Measurements from ENCODE around the gene MRC2.

Gene MRC2

DNA sequence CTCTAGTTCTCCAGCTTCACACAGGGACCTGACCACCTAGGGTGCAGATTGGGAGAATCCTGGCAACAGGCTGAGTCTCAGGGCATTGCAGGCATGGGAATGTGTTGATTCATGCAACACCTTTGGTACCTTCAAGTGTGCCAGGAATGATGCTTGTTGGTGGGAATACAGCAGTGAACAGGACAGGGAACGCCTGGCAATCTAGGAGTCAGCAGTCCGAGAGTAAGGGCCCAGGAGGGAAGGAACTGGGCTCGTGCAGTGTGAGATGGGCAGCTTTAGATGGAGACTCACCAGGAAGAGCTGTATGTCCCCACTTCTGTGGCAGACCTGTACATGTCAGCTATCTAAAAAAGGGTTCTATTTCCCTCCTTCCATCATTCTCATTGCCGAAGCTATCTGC is 12.0 kb upstream of the MRC2 start:
- no peak for DNase-seq

DNA sequence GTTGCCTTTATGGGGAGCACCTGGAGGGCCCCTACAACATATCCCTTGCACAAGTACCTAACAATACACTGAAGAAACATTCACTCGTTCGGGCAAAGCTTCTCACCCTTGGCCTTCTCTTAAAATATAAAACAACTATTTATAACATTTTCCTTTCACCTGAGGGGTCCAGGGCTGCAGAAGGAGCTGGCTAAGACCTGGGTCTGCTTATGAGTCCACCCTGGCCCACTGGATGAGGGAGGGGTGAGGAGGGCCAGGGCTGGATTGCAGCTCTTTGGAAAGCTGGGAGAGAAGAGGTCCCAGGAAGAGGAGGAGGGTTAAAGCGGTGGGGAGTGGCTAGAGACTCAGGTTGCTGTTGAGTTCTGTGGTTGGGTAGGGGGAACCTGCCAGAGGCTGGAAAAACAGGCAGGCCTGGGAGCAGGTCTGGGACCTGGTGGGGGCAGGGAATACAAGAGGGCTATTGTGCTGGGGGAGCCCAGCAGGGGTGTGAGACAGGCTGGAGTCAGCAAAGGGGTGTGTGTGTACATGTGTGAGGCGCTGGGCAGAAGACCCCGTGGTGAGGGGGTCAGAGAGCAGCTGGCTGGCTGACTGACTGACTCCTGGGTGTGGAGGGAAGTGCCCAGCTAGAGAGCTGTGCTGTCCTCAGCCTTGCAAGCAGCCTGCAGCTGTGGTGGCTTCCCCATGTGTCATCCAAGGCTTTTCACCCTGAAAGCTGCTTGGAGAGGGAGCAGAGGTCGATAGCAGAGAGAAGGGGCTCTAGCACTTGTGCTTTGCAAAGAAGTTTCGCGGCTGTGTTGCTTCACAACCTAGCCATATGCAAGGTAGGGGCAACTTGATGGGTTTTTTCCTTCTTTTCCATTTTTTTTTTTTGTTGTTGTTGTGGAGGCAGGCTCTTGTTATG is 10.2 kb upstream of the MRC2 start:
- no peak for DNase-seq

DNA sequence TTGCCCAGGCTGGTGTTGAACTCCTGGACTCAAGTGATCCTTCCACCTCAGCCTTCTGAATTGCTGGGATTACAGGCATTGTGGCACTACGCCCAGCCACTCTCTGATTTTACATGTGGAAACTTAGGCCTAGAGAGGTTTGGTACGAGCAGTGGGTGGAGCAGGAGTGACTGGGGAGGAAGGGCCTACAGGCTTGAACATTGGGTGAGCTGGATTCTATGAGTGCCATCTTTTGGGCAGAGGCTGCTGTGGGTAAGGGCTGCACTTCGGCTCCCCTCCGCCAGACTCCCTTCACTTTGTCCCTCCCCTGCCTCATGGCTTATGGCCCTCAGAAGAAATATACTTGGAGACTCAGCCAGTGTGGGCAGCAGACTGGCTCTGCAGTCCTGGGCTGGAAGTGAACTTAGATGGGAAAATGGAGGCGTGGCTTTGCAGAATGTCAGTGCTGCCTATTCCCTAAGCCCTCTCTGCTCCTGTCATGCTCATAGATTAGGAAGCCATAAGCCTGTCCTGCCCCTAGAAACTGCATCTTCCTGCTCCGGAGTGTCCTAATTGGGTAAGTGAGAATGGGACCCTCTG is 9.5 kb upstream of the MRC2 start:
- DNase-seq: no peak

DNA sequence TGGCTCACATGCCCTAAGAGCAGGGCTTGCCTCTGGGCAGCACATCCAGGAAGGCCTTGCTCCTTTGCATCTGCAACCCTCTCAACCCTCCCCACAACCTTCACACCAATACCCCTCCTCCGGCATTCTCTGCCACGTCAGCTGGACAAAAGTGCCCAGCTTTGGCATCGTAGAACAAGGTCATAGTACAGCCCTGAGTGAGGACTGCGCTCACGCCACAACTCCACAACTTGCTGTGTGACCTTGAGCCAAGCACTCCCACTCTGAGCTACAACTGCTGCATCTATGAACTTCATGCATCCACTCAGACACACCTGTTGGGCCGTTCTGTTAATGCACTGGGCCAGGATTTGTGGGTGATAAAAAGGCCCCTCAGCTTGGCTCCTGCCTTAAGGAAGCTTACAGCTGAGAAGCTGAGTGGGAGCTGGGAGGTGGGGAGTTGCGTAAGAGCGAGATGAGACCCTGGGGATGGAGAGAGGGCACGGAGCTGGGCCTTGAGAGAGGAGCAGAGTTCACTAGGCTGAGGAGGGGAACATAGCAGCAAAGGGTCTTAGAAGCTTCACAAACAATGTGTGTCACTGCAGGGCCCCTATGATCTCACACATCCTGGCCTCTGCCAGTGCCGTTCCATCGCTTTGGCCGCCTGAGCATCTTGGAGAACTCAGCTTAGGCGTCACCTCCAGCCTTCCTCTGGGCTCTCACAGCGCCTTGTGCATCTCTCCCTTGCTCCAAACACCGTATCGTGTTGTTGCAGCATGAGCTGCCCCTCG is 8.6 kb upstream of the MRC2 start:
- DNase-seq: no peak

DNA sequence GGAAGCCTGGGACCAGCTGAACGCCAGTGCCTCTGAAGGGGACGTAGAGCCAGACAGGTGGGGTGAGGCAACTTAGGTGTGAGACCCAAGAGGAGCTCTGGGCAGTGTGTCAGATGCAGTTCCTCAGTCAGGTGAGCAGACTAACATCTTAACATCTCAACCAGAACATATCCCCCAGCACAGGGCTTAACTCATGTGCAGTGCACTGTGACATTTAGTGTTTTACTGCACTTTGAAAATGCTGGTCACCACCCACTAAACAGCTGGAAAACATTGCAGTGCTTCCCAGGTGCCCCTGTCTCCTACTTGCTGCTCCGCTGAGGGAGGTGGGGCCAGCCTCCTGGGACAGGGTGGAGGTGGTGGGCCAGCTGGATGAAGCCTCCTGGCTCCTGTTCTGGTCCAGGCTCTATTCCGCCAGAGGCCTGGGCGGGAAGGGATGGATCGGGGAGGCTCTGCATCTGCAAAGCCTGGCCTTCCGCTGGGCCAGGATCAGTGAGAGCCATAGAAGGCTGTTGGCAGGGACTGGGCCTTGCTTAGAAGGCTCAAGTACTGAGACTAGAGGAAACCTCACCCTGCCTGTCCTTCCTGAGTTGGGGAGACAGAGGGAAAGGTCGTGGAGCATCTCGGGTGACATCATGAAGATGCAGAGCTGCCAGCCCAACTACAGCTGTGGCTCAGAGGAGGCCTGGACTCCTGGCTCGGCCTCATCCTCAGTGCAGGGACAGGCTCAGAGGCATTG is 7.9 kb upstream of the MRC2 start:
- DNase-seq: no peak

DNA sequence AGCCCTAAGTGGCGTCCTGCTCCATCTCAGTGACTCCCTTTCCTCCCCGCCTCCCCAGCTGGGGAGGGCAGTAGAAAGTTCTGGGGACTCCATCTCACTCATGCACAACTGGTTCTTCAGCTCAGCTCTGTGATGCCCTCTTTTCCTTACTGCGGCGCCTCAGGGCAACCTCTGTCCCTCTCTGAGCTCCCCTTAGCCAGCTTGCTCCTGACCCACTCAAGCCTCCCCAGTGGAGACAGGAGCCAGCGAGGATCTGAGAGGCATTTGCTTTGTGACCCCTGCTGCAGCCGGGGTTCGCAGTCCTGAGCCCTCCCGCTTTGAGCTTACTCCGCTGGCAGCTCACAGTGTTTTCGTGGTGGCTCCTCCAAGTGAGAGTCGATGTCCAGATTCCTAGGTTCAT is 6.2 kb upstream of the MRC2 start:
- DNase-seq: no peak

DNA sequence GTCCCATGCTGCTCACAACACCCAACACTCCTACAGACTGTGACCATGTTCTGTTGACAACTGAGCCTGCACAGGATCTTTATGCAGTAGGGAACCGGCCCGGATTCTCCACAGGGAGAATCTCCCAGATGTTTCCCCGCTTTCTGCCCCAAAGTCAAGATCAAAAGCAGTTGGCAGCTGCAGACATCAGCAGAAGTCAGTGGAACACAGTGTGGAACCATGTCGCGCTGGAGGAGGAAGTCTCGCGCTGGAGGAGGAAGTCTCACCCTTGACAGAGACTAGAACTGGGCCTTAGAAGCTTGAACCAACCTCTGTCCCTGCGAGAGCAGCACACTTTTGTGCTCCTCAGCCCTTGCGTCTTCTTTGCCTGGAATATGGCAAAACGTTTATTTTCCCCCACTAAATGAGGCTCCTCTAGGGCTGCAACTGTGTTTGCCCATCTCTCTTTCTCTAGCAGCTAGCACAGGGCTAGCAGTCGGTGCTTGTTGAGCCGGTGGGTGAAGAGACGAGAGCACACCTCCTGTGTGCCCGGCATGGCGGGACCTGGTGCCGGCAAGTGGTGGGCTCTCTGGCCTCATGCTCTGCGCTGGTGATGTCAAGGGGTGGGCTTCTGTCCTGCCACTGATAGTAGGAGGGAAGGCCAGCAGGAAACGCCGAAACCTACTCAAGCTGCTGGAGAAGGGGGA is 2.1 kb upstream of the MRC2 start:
- DNase-seq: no peak

DNA sequence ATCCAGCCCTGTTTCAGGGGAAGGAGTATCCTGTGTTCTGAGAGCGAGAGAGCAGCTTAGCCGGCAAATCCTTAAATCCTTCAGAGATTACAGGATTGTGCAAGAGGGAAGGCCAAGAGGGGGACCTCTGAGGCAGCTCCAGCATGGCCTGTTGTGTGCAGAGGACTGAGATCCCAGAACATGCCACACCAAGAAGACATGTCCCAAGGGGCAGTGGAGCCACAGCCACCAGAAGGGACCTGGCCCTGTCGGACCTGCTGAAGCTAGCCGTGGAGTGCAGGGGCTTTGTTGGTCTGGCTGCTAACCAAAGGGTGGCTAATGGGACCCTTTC is 1.6 kb upstream of the MRC2 start:
- no peak for DNase-seq

DNA sequence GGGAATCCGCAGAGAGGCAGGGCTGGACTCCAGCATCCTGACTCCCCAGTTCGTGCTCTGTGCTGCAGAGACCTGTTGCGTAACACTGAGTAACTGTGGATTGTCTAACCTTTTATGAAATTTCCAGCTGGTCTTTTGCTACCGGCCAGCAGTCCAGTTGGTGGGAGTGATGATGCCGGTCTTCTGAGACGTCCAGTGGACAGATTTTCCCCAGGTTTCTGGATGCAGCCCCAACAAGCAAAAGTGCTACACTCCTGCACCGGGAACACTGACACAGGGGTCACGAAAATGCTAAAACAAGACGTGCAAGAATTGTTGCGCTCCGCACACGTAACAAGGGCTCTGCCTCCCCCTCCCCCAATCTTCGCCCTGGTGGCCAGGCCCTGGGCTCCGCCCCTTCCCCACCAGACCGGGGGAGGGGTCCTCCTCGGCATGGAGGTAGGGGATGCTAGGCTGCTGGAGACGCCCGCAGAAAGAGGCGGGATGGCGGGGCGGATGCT is 701 bp upstream of the MRC2 start:
- no peak for DNase-seq

DNA sequence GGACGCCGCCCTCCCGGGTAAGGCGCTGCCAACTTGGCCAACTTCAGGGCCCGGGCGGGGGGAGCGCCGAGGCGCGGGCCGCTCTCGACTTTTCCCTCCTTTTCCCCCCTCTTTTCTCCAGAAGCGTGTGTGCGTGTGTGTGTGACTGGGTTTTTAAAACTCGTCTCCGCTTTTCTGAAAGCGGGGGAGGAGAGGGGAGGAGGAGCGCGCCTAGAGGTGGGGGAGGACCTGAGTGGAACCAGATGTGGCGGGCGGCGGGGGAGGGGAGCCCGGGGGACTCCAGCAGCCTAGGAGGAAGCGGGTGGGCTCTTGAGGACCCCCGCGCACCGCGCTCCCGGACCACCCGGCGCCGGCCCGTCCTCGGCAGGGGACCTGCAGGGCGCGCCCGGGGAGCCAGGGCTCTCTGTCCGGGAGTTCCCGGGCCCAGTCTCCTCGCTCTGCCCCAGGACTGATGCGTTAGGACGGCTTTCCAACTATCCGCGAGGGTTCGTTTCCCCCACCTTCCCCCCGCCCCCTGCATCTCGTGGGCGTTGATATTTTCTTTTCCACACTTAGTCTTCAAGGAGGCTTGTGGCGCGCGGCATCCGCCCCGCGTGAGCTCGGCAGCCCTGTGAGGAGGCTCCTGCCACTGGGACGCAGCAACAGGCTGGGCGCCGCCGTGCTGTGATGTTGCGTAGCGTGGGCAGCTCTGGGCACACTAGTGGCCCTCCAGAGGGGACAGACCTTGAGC is 599 bp downstream of the MRC2 start:
- DNase-seq: no peak

DNA sequence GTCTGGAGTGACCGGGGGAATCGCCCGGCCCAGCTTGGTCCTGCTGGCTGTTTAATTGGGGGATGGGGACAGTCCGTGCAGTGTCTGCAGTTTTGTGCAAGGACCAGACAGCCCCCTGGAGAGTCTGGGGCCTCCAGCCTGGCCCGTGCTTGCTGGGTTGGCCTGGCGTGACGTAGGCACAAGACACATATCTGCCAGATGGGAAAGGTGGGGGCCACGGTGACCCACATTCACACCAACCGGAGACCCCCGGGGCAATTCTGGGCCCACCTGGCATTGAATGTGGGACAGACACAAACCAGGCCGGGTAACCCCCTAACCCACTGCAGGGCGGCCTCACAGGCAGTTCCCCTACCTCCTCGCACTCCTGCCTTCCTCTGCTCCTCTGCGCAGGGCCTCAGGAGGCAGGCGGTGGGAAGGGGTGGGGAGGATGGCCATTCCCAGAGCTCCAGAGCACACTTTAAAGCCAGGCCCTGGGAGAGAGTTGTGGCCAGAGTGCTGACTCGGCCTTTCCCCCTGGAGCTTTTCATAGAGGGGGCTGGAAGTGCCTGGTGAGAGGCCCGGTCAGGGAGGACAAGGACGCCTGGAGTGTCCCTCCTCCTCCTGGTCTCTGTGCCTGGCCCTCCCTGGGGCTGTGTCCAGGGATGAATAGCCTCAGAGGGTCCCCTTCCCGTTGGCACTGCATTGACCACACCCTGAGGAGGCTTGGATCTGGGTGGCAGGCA is 1.5 kb downstream of the MRC2 start:
- DNase-seq: no peak

DNA sequence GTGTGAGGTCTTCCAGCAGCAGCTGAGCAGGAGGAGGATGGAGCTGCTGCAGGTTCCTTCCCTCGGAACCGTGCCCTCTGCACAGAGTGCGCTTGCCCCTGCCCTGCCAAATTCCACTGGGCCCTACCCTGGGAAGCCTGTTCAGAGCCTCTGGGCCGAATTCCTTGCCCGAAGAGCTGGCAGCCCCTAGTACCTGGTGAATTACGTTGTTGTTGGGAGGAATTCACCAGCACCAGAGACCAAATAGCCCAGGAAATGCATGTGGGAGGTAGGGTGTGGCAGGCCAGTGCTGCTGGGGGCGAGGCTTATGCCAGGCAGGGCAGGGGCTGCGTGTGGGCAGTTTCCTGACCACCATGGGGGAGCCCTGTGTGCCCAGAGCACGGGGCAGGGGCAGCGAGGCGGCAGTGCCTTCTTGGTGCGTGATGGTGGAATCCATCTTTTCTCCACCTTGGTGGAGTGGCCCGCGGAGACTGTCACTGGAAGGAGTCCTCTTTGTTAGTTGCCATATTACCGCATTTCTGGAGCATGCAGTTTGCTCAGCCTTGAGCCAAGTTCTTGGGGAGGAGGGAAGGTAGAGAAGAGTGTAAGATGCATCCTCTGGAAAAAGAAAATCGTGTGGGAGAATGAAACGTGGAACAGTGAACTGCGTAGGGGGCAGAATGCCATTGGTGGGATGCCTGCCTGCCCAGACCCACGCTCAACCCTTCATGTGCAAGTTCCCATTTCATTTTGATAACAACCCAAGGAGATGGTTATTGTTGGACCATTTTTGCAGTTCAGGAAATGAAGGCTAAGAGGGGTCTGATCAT is 2.3 kb downstream of the MRC2 start:
- DNase-seq: no peak

DNA sequence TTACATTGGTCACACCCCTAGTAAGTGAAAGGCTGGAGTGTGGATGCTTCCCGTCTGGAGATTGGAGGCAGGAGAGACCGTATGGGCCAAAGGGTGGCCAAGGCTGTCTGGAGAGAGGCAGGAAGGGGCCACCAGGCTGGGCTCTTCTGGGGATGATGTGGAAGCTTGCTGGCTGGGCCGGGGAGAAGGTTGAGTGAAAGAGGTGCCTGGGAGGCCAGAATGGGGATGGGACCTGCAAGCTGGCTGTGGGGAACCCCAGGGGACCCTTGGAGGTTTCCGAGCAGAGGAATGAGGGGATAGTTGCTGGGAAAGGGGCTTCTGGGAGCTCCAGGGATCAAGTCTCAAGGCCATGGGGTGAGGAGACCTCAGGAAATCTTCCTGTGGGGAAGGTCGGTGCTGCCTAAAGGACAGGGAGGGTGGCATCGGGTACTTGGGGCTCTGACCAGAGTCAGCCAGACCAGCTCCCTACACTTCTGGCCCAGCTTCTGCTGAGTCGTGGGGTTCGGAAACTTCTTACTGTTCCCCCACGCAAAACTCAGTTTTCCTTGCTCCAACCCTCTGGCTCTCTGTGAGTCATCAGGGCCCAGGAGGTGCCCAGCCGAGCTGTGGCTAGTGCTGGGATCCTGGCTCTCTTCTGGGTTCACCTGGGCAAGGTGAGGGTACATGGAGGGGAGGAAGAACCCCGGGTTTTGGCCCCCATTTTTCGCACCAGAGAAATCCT is 3.1 kb downstream of the MRC2 start:
- no peak for DNase-seq

DNA sequence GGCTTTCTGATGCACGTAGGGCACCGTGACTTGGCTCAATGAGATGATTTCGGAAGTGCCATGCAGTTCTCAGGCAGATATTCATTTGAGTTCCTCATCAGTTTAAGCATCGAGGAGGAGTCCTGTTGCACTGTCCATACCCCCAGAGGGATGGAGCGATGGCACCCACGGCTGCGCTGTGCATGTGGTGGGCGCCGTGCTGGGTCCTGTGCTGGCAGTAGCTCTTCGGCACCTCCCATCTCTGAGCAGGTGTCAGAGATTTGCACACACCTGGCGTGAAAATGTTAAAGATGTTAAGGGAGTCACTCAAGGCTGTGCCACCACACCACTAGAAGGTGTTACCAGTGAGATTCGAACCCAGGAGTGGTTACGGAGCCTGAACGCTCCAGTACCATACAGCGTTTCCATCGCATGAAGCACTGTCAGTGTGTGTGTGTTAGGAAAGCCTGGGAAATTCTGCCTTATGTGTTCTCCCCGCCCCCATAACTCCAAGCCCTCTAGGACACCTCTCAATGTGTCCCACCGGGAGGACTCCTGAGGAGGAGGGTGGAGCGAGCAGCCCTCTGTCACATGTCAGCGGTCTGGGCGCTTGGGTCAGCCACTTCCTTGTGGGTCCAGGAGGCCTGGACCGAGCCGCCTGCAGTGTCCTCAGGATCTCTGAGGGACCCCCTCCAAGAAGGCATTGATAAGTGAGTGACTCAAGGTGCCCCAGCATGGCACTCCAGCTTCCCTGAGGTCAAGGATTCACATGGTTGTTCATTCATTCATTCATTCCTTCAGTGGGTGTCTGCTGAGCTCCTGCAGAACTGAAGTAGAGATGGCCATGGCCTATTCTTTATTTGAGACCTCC is 3.8 kb downstream of the MRC2 start:
- DNase-seq: no peak

DNA sequence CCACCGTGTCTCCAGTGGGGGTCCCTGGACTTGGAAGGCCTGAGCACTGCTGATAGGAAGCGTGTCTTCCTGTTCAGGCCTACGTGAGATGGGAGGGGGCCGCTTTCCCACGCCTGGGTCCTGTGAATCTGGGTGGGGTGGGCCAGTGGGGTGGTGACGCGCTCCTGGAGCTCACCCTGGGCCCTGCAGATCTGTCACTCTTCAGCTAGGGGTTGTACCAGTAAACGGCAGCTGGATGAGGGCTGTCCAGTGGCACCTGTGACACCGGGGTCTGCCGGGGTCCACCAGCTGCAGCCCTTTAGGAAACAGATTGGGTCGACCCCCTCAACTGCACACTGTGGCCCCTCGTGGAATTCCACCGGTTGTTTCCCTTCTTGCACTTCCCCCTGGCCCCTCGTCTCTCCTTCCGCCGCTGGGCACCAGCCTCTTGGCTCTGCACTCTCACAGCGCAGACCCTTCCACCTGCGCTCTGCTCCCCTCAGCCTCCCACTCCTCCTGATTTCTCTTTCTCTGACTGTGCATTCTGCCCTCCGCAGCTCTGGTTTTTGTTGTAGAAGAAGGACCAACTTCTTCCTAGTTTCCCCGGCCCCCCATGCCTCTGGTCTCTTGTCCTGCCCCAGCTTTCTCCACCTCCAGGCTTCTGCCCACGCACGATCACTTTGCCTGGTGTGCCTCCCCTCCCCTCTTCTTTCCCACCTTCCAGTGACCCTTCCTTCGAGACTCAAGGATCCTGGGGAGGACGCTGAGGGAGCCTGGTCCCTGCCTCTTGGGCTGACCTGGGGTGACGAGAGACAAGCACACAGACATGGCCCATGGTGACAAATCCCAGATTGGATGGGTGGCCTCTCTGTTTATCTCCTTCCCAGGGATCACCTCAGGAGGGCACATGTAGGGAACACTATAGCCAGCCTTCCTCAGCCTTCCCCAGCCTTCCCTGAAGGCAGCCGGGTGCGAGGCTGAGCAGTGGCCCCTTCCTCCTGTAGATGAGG is 4.8 kb downstream of the MRC2 start:
- DNase-seq: no peak

DNA sequence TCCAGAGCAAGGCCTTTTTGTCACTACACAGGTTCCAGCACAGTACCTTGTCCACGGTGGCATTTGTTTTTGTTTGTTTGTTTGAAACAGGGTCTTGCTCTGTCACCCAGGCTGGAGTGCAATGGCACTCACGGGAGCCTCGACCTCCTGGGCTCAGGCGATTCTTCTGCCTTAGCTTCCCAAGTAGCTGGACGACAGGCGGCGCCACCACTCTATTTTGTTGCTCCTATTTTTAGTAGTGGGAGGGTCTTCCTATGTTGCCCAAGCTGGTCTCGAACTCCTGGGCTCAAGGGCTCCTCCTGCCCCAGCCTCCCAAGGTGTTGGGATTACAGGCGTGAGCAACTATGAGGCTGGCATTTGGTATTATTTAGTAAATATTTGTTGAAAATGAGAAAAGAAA is 10.3 kb downstream of the MRC2 start:
- DNase-seq: no peak

DNA sequence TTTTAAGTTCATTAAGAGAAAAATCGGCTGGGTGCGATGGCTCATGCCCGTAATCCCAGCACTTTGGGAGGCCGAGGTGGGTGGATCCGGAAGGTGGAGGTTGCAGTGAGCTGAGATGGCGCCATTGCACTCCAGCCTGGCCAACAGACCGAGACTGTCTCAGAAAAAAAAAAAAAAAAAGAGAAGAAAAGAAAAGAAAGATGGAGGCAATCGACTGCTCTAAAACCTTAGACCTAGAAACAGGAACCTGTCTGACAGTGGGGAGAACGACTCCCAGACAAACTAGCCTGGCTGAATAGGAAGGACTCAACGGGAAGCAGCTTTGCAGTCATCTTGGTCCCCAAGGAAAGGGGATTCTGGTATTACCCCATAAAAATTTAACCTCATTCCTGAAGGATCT is 13.7 kb downstream of the MRC2 start:
- no peak for DNase-seq
